SK-N-SH (cell line): Measurements from ENCODE around the gene CYP2B6. TPM values are rescaled to one million over a fixed set of nuclear protein-coding genes. Genes with fewer than 3 reads are reported as not detected.

Experiments
- CTCF ChIA-PET: fragments of 300-600, 350-600 bp; formaldehyde crosslinking; extraction: SDS; loops from one replicate; lab custom pipeline; 2021; lab: Yijun Ruan, JAX
- POLR2A ChIA-PET: fragments of 350-600 bp; sonication (Branson Sonifier 250); formaldehyde crosslinking; extraction: SDS; loops from one replicate; lab custom pipeline; 2020; ENCODE audit warnings: antibody characterized with exemption, inconsistent platforms; lab: Yijun Ruan, JAX
- DNase-seq: peaks from one replicate; pipeline ENCODE4 v3.0.0; 2012
- H2AFZ ChIP-seq: fragments of 200-600 bp; sonication (generic); 2 replicates; pipeline ENCODE4 v1.8.1; 2016; ENCODE audit warnings: antibody characterized with exemption, mild to moderate bottlenecking, low read depth
- H3F3A ChIP-seq: fragments of 200-600 bp; sonication (generic); replicated peaks from 2 replicates; pipeline ENCODE3; 2016; ENCODE audit warnings: antibody characterized with exemption, mild to moderate bottlenecking; ENCODE audit not compliant: insufficient read depth
- H3K27ac ChIP-seq, 2 experiments: fragments of 200-500 bp in 1 of 2; fragments of 200-600 bp in 1 of 2; sonication (Bioruptor generic) in 1 of 2; sonication (generic), shearing (Covaris generic) in 1 of 2; 2 replicates each; pipeline versions ENCODE4 v1.5.1 to v1.6.1; 2014 to 2016; ENCODE audit warnings: low read depth in 2 of 2, inconsistent platforms in 1 of 2, low read length in 1 of 2, mild to moderate bottlenecking in 1 of 2, mixed read lengths in 1 of 2
- H3K27me3 ChIP-seq: fragments of 200-600 bp; sonication (generic), shearing (Covaris generic); 2 replicates; pipeline ENCODE4 v1.6.1; 2016; ENCODE audit warnings: mixed run types; ENCODE audit not compliant: insufficient read depth
- H3K36me3 ChIP-seq, 2 experiments: fragments of 200-500 bp in 1 of 2; fragments of 200-600 bp in 1 of 2; sonication (Bioruptor generic) in 1 of 2; sonication (generic) in 1 of 2; replicated peaks in 1 of 2; 2 replicates each; pipeline versions ENCODE3 to v1.5.1; 2014 to 2016; ENCODE audit warnings: low read length in 1 of 2, mild to moderate bottlenecking in 1 of 2; ENCODE audit not compliant: insufficient read depth in 2 of 2, control insufficient read depth in 1 of 2
- H3K4me1 ChIP-seq, 2 experiments: fragments of 200-500 bp in 1 of 2; fragments of 200-600 bp in 1 of 2; sonication (Bioruptor generic) in 1 of 2; sonication (generic), shearing (Covaris generic) in 1 of 2; 2 replicates each; pipeline versions ENCODE4 v1.5.1 to v1.6.1; 2014 to 2016; ENCODE audit warnings: low read depth in 1 of 2, low read length in 1 of 2, mixed run types in 1 of 2; ENCODE audit not compliant: insufficient read depth in 2 of 2, control insufficient read depth in 1 of 2
- H3K4me2 ChIP-seq: fragments of 200-600 bp; sonication (generic), shearing (Covaris generic); 2 replicates; pipeline ENCODE4 v1.6.1; 2017; ENCODE audit warnings: mixed run types
- H3K4me3 ChIP-seq, 2 experiments: fragments of 200-500 bp in 1 of 2; fragments of 200-600 bp in 1 of 2; sonication (Bioruptor generic) in 1 of 2; sonication (generic), shearing (Covaris generic) in 1 of 2; 2 replicates each; pipeline versions ENCODE4 v1.5.1 to v1.8.1; 2014 to 2016; ENCODE audit warnings: low read depth in 2 of 2, inconsistent platforms in 1 of 2, low read length in 1 of 2, mild to moderate bottlenecking in 1 of 2, mixed read lengths in 1 of 2, moderate library complexity in 1 of 2
- H3K79me2 ChIP-seq: fragments of 200-600 bp; sonication (generic); 2 replicates; pipeline ENCODE4 v1.8.1; 2017; ENCODE audit warnings: mild to moderate bottlenecking; ENCODE audit not compliant: insufficient read depth
- H3K9ac ChIP-seq: fragments of 200-600 bp; sonication (generic); 2 replicates; pipeline ENCODE4 v1.6.1; 2017; ENCODE audit warnings: mixed run types
- H3K9me2 ChIP-seq: fragments of 200-600 bp; sonication (generic); 2 replicates; pipeline ENCODE4 v1.6.1; 2017; ENCODE audit warnings: mixed run types
- H3K9me3 ChIP-seq: fragments of 200-600 bp; sonication (generic); 2 replicates; pipeline ENCODE4 v1.6.1; 2017; ENCODE audit warnings: mixed run types, mild to moderate bottlenecking, moderate library complexity
- H4K20me1 ChIP-seq: fragments of 200-600 bp; sonication (generic); 2 replicates; pipeline ENCODE4 v1.6.1; 2017; ENCODE audit warnings: mild to moderate bottlenecking, mixed run types; ENCODE audit not compliant: insufficient read depth
- CHD2 ChIP-seq: fragments of 150-350 bp; IDR thresholded peaks from 2 replicates; pipeline ENCODE4 v1.6.1; 2018; ENCODE audit warnings: low read length; ENCODE audit not compliant: partially characterized antibody
- EZH2phosphoT487 ChIP-seq: fragments of 200-600 bp; sonication (generic); IDR thresholded peaks from 2 replicates; pipeline ENCODE4 v1.6.1; 2017; ENCODE audit warnings: low read depth, mixed run types, mild to moderate bottlenecking, antibody characterized with exemption, moderate library complexity, borderline replicate concordance
- FOSL2 ChIP-seq: IDR thresholded peaks from 2 replicates; pipeline ENCODE4 v1.4.0; 2012; ENCODE audit warnings: low read depth, mild to moderate bottlenecking, moderate library complexity, borderline replicate concordance
- GATA2 ChIP-seq: sonication (generic); formaldehyde crosslinking; IDR thresholded peaks from 2 replicates; pipeline ENCODE4 v1.5.0; 2020; ENCODE audit warnings: mild to moderate bottlenecking, missing genetic modification reagents
- MEF2A ChIP-seq: IDR thresholded peaks from 2 replicates; pipeline ENCODE4 v1.4.0; 2012; ENCODE audit warnings: low read depth, borderline replicate concordance
- MXI1 ChIP-seq: IDR thresholded peaks from 2 replicates; pipeline ENCODE4 v1.6.1; 2012; ENCODE audit warnings: mild to moderate bottlenecking, low read depth, low read length, improper control_type of control experiment
- NFIC ChIP-seq: IDR thresholded peaks from 2 replicates; pipeline ENCODE4 v1.4.0; 2012; ENCODE audit warnings: borderline replicate concordance
- POLR2AphosphoS5 ChIP-seq: IDR thresholded peaks from 2 replicates; pipeline ENCODE4 v1.6.1; 2012; ENCODE audit warnings: low read depth, low read length
- RAD21 ChIP-seq: IDR thresholded peaks from 2 replicates; pipeline ENCODE4 v1.6.1; 2012; ENCODE audit warnings: mild to moderate bottlenecking, low read length
- RFX5 ChIP-seq: IDR thresholded peaks from 2 replicates; pipeline ENCODE4 v1.6.1; 2012; ENCODE audit warnings: mild to moderate bottlenecking, improper control_type of control experiment, low read length
- SIN3A ChIP-seq: IDR thresholded peaks from 2 replicates; pipeline ENCODE4 v1.6.1; 2012; ENCODE audit warnings: low read depth, mild to moderate bottlenecking, low read length, moderate library complexity, borderline replicate concordance
- TAF1 ChIP-seq: IDR thresholded peaks from 2 replicates; pipeline ENCODE4 v1.6.1; 2012; ENCODE audit warnings: low read depth, mild to moderate bottlenecking, low read length, moderate library complexity, borderline replicate concordance
- USF2 ChIP-seq: fragments of 150-350 bp; IDR thresholded peaks from 2 replicates; pipeline ENCODE4 v1.6.1; 2017; ENCODE audit warnings: antibody characterized with exemption, low read length, low read depth, borderline replicate concordance
- YY1 ChIP-seq: IDR thresholded peaks from 2 replicates; pipeline ENCODE4 v1.4.0; 2012; ENCODE audit warnings: low read depth, mild to moderate bottlenecking
- WGBS: methylation state at CpG from one replicate; pipeline ENCODE4 v1.1.6; 2017; ENCODE audit warnings: low lambda C conversion rate; 5-methylcytosine and 5-hydroxymethylcytosine counted together
- polyA plus RNA-seq, 3 experiments: library from polyadenylated mRNA; depleted of rRNA; stranded (reverse); fragments of >200 nt; gene quantifications; 2 replicates each; pipeline ENCODE4 v1.2.3, GENCODE V29; 2012
- TF ChIP-seq, protein P1 (sequence below): IDR thresholded peaks from 2 replicates; pipeline ENCODE4 v1.4.0; 2012; ENCODE audit warnings: low read depth
- TF ChIP-seq, protein P2 (sequence below): IDR thresholded peaks from 2 replicates; pipeline ENCODE4 v1.6.1; 2012; ENCODE audit warnings: mild to moderate bottlenecking, low read depth, low read length, moderate library complexity

CYP2B6 gene
- polyA plus RNA-seq, 1 of the 3 experiments (the other 2 are of a cell fraction) = not detected

- H3K4me2 ChIP-seq = no peak overlapping the region
- no peaks in the 10 kb centered on the region for H3K4me1 ChIP-seq
- H4K20me1 ChIP-seq = no peaks in the 10 kb centered on the region
- H3K36me3 ChIP-seq = no peaks in the 10 kb centered on the region
- H3K9me3 ChIP-seq = no peaks in the 10 kb centered on the region
- H2AFZ ChIP-seq = no peak overlapping the region
- H3K79me2 ChIP-seq = no peaks in the 10 kb centered on the region
- peaks cover 45% of the 10 kb centered on the region for H3K27me3 ChIP-seq
- no peak for DNase-seq
- H3K27ac ChIP-seq = no peak overlapping the region
- H3K9me2 ChIP-seq = no peaks in the 10 kb centered on the region
- 19% methylated on average over 12 of the region's 12 CpGs for whole genome bisulfite sequencing
- no peaks in the 10 kb centered on the region for H3F3A ChIP-seq
- TF ChIP-seq RAD21 (no peak), GATA2 (CRISPR knock-in tag) (no peak), YY1 (no peak), CHD2 (no peak), POLR2AphosphoS5 (no peak), FOSL2 (no peak), NFIC (no peak), EZH2phosphoT487 (no peak), RFX5 (no peak), SIN3A (no peak), MXI1 (no peak), TAF1 (no peak)
- TF ChIP-seq, protein P1, sequence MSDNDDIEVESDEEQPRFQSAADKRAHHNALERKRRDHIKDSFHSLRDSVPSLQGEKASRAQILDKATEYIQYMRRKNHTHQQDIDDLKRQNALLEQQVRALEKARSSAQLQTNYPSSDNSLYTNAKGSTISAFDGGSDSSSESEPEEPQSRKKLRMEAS = no peak
- TF ChIP-seq, protein P2, sequence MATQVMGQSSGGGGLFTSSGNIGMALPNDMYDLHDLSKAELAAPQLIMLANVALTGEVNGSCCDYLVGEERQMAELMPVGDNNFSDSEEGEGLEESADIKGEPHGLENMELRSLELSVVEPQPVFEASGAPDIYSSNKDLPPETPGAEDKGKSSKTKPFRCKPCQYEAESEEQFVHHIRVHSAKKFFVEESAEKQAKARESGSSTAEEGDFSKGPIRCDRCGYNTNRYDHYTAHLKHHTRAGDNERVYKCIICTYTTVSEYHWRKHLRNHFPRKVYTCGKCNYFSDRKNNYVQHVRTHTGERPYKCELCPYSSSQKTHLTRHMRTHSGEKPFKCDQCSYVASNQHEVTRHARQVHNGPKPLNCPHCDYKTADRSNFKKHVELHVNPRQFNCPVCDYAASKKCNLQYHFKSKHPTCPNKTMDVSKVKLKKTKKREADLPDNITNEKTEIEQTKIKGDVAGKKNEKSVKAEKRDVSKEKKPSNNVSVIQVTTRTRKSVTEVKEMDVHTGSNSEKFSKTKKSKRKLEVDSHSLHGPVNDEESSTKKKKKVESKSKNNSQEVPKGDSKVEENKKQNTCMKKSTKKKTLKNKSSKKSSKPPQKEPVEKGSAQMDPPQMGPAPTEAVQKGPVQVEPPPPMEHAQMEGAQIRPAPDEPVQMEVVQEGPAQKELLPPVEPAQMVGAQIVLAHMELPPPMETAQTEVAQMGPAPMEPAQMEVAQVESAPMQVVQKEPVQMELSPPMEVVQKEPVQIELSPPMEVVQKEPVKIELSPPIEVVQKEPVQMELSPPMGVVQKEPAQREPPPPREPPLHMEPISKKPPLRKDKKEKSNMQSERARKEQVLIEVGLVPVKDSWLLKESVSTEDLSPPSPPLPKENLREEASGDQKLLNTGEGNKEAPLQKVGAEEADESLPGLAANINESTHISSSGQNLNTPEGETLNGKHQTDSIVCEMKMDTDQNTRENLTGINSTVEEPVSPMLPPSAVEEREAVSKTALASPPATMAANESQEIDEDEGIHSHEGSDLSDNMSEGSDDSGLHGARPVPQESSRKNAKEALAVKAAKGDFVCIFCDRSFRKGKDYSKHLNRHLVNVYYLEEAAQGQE = no peak
- ChIA-PET CTCF (no interaction called here), POLR2A (no interaction called here)
- no peak overlapping the region for H3K9ac ChIP-seq
- H3K4me3 ChIP-seq = no peak overlapping the region
Measured at GRCh38 chr19:41016488-41017071, 25.5 kb downstream of the CYP2B6 start.

GRCh38 chr19:41018736-41019290, 27.7 kb downstream of the CYP2B6 start:
- ChIA-PET CTCF (no interaction called here), POLR2A (no interaction called here)
- H3K9me3 ChIP-seq = no peaks in the 10 kb centered on the region
- H3K4me3 ChIP-seq = no peak overlapping the region
- no peaks in the 10 kb centered on the region for H4K20me1 ChIP-seq
- no peaks in the 10 kb centered on the region for H3K79me2 ChIP-seq
- no peaks in the 10 kb centered on the region for H3K4me1 ChIP-seq
- peaks cover 34% of the 10 kb centered on the region for H3K27me3 ChIP-seq
- H3K9me2 ChIP-seq = no peaks in the 10 kb centered on the region
- H3K36me3 ChIP-seq = no peaks in the 10 kb centered on the region
- no peak overlapping the region for H3K9ac ChIP-seq
- TF ChIP-seq MEF2A (no peak), USF2 (no peak), GATA2 (CRISPR knock-in tag) (no peak)
- H3K27ac ChIP-seq = no peak overlapping the region
- H3F3A ChIP-seq = no peaks in the 10 kb centered on the region
- 22% methylated on average over 15 of the region's 15 CpGs for WGBS
- no peak for DNase-seq
- no peak overlapping the region for H3K4me2 ChIP-seq
- no peak overlapping the region for H2AFZ ChIP-seq
